Epidermal melanocyte (primary cell): ENCODE measurements around the gene FLNC.

ENCODE experiments used
- DNase-seq: peaks from one replicate; pipeline ENCODE4 v3.0.0; 2011; ENCODE audit warnings: low spot score; ENCODE audit not compliant: insufficient read length

FLNC gene

DNA sequence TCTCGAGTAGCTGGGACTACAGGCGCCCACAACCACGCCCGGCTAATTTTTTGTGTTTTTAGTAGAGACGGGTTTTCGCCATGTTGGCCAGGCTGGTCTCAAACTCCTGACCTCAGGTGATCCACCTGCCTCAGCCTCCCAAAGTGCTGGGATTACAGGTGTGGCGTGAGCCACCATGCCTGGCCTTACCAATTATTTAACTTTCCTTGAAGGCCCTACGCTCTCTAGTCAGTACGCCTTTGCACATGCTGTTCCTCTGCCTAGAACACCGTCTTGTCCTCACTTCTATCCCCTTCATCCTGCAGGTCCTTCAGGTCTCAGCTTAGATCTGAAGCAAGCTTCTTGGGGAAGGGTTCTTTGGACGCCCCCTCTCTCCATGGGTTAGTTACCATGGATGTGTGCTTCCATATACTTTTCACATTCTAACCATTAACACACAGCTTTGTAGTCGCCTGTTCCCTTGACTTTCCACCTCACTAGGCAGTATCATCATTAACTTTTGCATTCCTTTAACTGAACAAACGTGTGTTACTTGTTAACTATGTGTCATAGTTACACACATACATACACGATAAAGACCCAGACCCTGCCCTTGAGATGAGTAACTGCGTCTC lies 31.9 kb downstream of the FLNC start:
- no peak for DNase-seq

DNA sequence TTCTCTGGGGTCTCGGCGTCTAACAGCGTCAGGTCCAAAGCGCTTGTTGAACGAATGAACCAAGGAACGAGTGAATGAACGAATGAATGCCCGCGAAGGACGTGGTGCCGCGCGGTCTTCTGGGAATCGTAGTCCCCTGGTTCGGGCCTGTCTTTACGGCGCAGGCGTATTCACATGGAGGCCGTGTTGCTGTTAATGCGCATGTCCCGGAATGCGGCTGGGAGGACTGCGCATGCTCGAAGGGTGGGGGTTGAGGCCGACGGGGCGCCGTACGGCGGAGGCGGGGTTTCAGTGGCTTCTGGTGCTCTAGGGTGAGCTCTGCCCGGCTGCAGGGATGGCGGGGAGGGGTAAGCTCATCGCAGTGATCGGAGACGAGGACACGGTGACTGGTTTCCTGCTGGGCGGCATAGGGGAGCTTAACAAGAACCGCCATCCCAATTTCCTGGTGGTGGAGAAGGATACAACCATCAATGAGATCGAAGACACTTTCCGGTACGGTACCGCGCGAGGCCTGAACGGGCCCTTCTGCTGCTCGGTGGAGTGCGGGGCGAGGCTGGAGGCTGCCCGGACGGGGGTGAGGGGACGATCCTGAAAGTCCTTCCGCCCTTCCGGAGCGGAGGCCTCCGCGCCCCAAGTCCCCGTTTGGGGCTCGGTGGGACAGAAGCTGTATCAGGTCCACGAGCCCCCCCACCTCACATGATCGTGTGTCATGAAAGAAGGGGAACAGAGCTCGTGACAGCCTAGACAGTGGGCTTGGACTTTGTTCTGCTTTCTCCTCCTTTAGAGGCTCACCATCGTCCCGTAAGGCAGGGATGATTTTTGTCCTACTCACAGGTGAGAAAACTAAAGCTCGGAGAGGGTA lies 32.6 kb downstream of the FLNC start, which contains the start of gene ATP6V1F:
ATP6V1F (plus strand) TSS at position 286 of the 862 bp plus-strand sequence; CDS start at position 335, 49 bp downstream.
- peak; percentile 99 for DNase-seq

- DNase-seq, result peak; percentile 74
Measured at GRCh38 chr7:128863433-128863989, 33.3 kb downstream of the FLNC start.

GRCh38 chr7:128865303-128865702 lies 35.1 kb downstream of the FLNC start:
- no peak for DNase-seq

DNA sequence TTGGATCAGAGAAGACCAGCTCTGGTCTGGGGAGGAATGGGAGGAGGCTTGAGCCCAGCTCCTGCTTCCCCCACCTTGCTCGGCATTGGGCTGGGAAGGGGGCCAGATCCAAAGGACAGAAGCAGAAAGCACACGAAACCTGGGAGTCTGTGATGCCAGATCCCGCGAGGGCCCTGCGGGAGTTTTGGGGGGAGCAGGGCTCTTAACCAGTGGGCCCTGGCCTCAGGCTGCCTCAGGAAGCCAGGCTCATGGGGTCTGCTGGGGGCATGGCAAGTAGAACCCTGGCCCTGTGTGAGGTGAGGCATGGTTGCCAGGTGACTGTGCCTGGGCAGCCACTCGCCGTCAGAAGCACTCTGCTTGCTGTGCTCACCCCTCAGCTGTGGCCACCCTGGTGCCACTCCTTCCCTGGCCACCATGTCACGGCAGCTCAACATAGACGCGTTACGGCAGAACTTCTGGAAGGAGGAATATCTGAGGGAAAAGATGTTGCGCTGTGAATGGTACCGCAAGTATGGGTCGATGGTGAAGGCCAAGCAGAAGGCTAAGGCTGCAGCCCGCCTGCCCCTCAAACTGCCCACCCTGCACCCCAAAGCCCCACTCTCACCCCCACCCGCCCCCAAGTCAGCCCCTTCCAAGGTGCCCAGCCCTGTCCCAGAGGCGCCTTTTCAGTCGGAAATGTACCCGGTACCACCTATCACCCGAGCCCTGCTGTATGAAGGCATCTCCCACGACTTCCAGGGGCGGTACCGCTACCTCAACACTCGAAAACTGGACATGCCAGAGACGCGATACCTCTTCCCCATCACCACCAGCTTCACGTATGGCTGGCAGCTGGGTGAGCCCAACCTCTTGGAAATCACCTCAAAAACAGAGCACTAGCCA lies 36.0 kb downstream of the FLNC start:
- DNase-seq, result no peak

GRCh38 chr7:128867241-128867640 lies 37.0 kb downstream of the FLNC start:
- DNase-seq, result no peak

DNA sequence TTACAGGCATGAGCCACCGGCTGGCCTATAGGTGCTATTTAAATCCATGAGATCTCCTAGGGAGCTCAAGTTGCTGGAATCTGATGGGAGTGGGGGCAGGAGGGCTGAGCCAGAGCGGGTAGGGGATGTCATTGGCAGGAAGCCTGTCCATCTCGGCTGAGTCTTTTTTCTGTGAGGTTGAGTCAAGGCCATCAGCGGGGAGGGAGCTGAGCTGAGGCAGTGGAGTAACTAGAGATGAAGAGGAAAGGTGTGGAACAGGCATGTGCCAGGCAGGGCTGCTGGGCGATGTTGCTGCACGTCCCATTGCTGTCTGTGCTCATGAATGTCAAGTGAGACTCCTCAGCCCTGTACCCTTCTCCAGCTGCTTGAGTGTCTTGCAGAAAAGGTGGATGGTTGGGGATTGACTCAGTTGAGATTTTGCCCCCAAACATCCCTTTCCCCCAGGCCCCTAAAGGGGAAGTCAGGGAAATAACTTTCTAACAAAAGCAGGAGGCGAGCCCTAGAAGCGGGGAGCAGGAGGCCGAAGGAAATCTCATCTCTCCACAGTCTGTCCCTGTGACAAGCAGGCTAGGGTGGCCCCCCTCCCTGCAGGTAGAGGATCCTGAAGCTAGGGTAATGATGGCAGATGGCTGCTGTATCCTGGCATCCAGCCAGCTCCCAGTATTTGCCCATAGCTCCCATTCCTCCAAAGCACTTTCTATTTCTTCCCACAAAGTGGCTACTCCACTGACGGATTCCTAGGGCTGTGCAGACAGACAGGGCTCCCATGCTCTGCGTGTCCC lies 37.8 kb downstream of the FLNC start:
- DNase-seq, result no peak

GRCh38 chr7:128868624-128869137 lies 38.5 kb downstream of the FLNC start:
- no peak for DNase-seq

GRCh38 chr7:128869138-128869943 lies 39.1 kb downstream of the FLNC start:
- DNase-seq, result peak; percentile 17

GRCh38 chr7:128869944-128870285 lies 39.7 kb downstream of the FLNC start:
- DNase-seq, result no peak

DNA sequence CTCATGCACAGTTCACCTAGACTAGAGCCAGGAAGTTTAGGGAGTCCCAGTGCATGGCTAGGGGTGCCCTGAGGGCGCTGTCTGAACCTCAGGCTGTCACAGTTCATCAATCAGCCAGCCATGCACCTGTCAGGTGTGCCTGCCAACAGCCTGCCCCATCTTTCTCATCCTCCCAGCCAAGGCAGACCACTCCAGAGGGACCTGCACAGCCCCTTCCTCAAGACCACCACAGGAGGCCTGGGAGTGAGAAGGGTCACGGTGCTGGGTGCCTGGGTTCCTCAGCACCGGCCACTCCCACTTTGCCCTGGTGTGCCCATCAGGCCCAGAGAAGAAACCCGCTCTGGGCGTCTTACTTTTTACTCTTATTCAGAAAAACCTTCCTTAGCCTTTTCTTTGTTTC lies 40.8 kb downstream of the FLNC start:
- peak; percentile 4 for DNase-seq

GRCh38 chr7:128872394-128872824 lies 42.2 kb downstream of the FLNC start:
- DNase-seq, result peak; percentile 6

DNA sequence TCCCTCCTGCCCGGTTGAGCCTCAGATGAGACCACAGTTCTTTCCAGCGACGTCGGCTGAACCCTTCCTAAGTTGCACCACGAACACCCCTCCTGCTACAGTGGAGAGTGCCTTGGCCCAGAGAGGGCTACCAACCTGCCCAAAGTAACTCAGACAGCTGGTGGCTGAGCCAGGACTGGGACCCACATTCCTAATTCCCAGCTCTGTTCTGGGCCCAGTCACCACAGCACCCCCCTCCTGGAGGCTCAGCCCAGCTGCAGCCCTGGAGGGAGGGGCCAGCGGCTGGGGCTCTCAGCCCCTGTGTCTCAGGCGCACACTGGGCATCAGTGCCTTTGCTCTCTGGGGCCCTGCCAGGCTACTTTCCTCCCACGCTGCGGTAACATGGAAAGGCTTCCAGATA lies 43.0 kb downstream of the FLNC start:
- no peak for DNase-seq

DNA sequence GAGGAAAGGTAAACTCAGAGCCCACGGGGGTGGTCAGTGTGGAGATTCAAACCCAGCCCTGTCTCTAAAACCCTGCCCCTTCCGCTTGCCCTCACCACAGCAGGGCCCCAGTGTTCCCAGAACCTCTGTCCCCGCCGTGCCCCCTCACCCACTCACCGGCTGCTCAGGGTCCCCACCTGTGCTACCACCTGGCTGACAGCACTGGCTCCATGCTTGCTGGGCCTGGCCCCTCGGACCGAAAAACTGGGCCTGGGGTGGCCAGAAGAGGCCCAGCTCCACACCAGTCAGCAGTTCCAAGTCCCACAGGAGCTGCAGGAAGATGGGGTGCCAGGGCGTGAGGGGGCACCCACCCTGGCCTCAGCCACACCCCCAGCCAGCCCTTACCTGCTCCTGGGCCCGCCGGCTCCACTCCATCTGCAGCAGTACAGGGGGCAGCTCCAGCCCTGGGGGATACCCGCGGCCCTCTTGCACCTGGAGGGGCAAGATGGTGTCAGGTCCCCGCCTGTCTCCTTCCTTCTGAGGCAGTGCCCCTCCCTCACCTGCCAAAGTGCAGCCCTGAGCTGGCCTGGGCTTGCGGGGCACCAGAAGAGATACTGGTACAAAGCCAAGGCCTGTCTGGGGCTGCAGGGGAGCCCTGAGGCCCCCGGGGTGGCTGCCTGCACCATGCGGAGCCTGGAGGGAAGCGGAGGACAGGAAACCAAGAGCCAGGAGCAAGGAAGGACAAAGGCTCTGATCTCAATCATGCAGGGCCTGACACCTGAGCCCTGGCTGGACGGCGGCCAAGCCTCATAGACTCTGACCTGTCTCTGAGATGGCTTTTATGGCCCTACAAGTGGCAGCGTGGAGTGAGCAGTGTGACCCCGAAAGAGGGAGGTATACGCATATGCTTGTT lies 44.2 kb downstream of the FLNC start:
- DNase-seq, result peak; percentile 3

- DNase-seq, result peak; percentile 10
Measured at GRCh38 chr7:128875523-128875948, 45.3 kb downstream of the FLNC start.

- DNase-seq, result peak; percentile 4
Measured at GRCh38 chr7:128876127-128876526, 45.9 kb downstream of the FLNC start.

DNA sequence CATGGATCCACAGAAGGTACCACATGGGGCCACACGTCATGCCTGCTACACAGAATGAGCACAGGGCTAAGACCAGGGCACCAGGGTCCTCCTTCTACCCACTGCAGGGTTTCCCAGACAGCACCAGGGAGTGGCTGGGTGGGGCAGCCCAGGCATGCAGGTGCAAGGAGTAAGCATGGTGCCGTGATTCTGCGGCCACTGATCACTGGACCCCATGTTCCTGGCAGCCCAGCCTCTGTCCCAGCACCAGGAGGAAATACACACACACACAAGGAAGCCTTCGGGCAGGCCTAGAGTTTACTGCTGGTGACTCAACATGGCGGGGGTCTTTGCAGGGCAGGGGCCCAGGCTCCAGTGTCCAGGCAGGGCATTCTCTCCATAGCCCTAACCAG lies 46.4 kb downstream of the FLNC start:
- DNase-seq, result peak; percentile 10

- peak; percentile 1 for DNase-seq
Measured at GRCh38 chr7:128876978-128877755, 47.0 kb downstream of the FLNC start.
